ENCODE measurements around the gene RB1. TPM values are rescaled to one million over a fixed set of nuclear protein-coding genes. Genes with fewer than 3 reads are reported as not detected.

RB1 gene
- total and polyA plus RNA-seq, 12 donors: 10.4 to 78.0 (median 45.7) TPM

DNA sequence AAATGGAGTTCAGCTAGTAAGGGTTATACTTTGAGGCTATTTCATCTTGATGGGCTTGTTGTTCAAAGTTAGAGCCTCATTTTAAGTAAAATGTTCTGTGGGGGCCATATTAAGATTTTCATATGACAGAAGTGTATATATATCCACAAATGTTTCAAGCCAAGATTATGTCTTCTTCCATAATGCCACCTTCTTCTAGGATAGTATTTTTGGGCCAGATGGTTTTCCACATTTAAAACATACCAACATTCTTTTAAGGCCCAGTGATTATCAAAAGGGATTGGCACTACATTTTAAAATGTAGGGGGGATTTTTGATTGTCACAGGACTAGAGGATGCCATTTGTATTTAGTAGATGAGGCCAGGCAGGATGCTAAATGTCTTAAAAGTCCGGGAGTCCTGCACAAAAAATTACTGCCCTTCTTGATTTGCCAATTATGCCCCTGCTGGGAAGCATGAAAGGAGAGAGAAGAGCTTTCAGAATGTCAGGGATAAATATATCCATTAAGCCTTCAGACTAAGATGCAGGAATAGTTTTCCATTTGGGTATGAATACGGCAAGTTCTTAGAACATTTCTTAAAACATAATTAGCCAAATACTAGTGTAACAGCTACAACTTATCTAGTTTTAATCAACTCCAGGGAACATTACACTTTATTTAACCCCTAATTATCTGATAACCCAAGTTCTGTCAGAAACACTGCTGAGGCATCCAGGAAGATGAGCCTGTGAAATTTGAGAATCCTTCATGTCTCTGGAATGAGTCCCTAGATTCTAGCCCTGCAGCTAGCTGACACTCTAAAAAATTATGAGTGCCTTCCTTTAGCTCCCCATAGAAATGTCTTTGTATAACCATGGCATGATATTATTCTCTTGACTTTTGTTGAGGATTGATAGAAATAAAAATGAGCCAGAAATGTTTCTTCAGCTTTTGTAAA, 36.6 kb upstream of the RB1 start:
- intact Hi-C loops (cut with DNase I): no loop called here
- DNase-seq: no peak
- no peak overlapping the region for H3K27ac ChIP-seq
- 83 to 94% (median 90%) methylated on average over 2 of the region's 2 CpGs for WGBS, 4 donors
- no peak overlapping the region for H3K4me3 ChIP-seq
- H3K9me3 ChIP-seq (replicated peaks in 1 of 3): no peaks in the 10 kb centered on the region
- peaks cover 0 to 19% of the 10 kb centered on the region in 2 donors for H3K36me3 ChIP-seq (replicated peaks in 1 of 2)
- H3K27me3 ChIP-seq: no peaks in the 10 kb centered on the region
- TF ChIP-seq, protein P1, sequence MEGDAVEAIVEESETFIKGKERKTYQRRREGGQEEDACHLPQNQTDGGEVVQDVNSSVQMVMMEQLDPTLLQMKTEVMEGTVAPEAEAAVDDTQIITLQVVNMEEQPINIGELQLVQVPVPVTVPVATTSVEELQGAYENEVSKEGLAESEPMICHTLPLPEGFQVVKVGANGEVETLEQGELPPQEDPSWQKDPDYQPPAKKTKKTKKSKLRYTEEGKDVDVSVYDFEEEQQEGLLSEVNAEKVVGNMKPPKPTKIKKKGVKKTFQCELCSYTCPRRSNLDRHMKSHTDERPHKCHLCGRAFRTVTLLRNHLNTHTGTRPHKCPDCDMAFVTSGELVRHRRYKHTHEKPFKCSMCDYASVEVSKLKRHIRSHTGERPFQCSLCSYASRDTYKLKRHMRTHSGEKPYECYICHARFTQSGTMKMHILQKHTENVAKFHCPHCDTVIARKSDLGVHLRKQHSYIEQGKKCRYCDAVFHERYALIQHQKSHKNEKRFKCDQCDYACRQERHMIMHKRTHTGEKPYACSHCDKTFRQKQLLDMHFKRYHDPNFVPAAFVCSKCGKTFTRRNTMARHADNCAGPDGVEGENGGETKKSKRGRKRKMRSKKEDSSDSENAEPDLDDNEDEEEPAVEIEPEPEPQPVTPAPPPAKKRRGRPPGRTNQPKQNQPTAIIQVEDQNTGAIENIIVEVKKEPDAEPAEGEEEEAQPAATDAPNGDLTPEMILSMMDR (IDR thresholded peaks at IDR 0.05): no peak
- no peak for TF ChIP-seq POLR2A (IDR thresholded peaks at IDR 0.05)
- no peaks in the 10 kb centered on the region for H3K4me1 ChIP-seq (replicated peaks in 1 of 2)

DNA sequence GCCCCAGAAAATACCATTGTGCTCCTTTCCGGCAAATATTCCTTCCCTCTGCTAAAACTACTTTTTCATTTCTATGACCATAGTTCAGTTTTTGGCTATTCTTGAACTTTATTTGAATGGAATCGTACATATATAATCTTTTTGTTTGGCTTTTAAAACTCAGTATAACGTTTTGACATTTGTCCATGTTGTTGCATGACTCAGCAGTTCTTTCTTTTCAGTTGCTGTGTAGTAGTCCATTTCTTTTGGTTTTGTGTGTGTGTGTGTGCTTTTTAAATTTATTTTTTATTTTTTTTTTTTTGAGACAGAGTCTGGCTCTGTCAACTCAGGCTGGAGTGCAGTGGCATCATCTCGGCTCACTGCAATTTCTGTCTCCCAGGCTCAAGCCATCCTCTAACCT, 35.5 kb upstream of the RB1 start:
- Histone ChIP-seq H3K27ac (no peak overlapping the region), H3K4me3 (no peak overlapping the region), H3K9me3 (replicated peaks in 1 of 3) (no peaks in the 10 kb centered on the region), H3K36me3 (replicated peaks in 1 of 2) (peaks cover 0 to 8% of the 10 kb centered on the region in 2 donors), H3K4me1 (replicated peaks in 1 of 2) (no peaks in the 10 kb centered on the region), H3K27me3 (no peaks in the 10 kb centered on the region)
- intact Hi-C loops (cut with DNase I): no loop called here
- DNase-seq: no peak
- 90 to 95% (median 93%) methylated on average over 4 of the region's 4 CpGs for WGBS, 4 donors
- TF ChIP-seq, protein P1 (IDR thresholded peaks at IDR 0.05): no peak
- no peak for TF ChIP-seq POLR2A (IDR thresholded peaks at IDR 0.05)

DNA sequence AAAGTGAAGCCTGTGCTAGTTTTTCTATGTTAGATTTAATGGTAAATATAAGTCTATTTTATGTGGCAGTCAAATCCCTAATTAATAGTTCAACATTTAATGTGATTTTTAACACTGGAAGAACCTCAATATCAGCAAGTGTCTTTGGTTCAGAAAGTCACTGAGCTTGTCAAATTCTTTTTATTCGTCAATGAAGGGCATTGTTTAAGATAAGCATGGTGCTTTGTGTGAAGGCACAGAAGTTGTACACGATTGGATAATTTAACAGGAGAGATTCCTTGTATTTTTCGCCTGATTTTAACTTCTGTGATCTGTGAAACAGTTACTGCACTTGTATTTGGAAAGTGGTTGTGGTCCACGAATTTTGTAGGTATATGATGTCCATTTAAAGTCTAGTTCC, 30.2 kb upstream of the RB1 start:
- Histone ChIP-seq H3K27ac (no peak overlapping the region), H3K9me3 (replicated peaks in 1 of 3) (no peaks in the 10 kb centered on the region), H3K4me3 (no peak overlapping the region), H3K27me3 (no peaks in the 10 kb centered on the region), H3K4me1 (replicated peaks in 1 of 2) (peaks cover 0 to 5% of the 10 kb centered on the region in 2 donors), H3K36me3 (replicated peaks in 1 of 2) (no peaks in the 10 kb centered on the region)
- DNase-seq: no peak
- intact Hi-C loops (cut with DNase I): no loop called here
- 77 to 85% (median 85%) methylated on average over 4 of the region's 4 CpGs for WGBS, 4 donors
- TF ChIP-seq POLR2A (IDR thresholded peaks at IDR 0.05): no peak

DNA sequence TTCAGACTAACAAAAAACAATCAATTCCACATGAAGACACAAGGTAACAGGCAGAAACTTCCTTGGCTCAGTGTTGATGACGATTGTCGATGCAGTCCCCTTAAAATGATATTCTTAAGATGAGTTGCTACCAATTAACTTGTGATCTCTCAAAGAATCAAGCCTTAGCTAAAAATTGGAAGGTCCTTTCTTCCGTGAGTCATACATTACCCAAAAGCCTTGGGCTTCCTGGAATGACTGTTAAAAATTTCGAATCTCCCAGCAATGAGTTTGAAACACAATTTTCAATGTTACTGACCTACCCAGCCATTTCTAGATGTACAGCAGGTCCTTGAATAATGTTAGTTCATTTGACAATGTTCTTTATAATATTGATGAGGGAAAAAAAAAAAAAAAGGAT, 28.0 kb upstream of the RB1 start:
- intact Hi-C loops (cut with DNase I): no loop called here
- TF ChIP-seq POLR2A (IDR thresholded peaks at IDR 0.05): no peak
- TF ChIP-seq, protein P1 (IDR thresholded peaks at IDR 0.05): no peak
- H3K27me3 ChIP-seq: no peaks in the 10 kb centered on the region
- no peak for DNase-seq
- no peaks in the 10 kb centered on the region for H3K36me3 ChIP-seq (replicated peaks in 1 of 2)
- H3K4me3 ChIP-seq: no peak overlapping the region
- H3K4me1 ChIP-seq (replicated peaks in 1 of 2): peaks cover 0 to 5% of the 10 kb centered on the region in 2 donors
- no peaks in the 10 kb centered on the region for H3K9me3 ChIP-seq (replicated peaks in 1 of 3)
- WGBS, 4 donors: 56 to 66% (median 65%) methylated on average over 4 of the region's 4 CpGs
- no peak overlapping the region for H3K27ac ChIP-seq
